Endothelial cell of umbilical vein (primary cell): ENCODE results near the gene DAZAP1. TPM values are rescaled to one million over a fixed set of nuclear protein-coding genes. Genes with fewer than 3 reads are reported as not detected.

ENCODE experiments used
- BruUV-seq: library from RNA; stranded (reverse); fragments of 400-500 nt; replicated peaks from 2 replicates; lab custom pipeline; 2021; lab: Mats Ljungman, UMichigan
- CTCF ChIA-PET: fragments of 300-600, 350-600 bp; sonication (Branson Sonifier 250); formaldehyde crosslinking; loops from one replicate; lab custom pipeline; 2021; ENCODE audit warnings: antibody characterized with exemption, inconsistent platforms; lab: Charles Lee
- POLR2A ChIA-PET: fragments of 300-600, 350-600 bp; sonication (Branson Sonifier 250); formaldehyde crosslinking; loops from one replicate; lab custom pipeline; 2021; ENCODE audit warnings: antibody characterized with exemption, inconsistent platforms; lab: Charles Lee
- DNase-seq: peaks from one replicate; pipeline ENCODE4 v3.0.0-alpha.2; 2011; ENCODE audit warnings: low read depth, low spot score
- FAIRE-seq: peaks from 2 replicates; lab custom pipeline; 2011; peaks lifted over from hg19 to GRCh38; lab: Jason Lieb, UNC
- H2AFZ ChIP-seq: 2 replicates; pipeline ENCODE4 v1.6.0; 2012; ENCODE audit warnings: low read depth, low read length, control low read depth, inconsistent platforms
- H3K27ac ChIP-seq: 2 replicates; pipeline ENCODE4 v1.5.1; 2011; ENCODE audit warnings: low read depth, mild to moderate bottlenecking, control low read depth, low read length, moderate library complexity; ENCODE audit not compliant: insufficient read depth
- H3K27me3 ChIP-seq, 2 experiments: 2 replicates each; pipeline versions ENCODE4 v1.6.0 to v1.6.1; 2011; ENCODE audit warnings: low read length in 2 of 2, mixed read lengths in 1 of 2; ENCODE audit not compliant: control insufficient read depth in 2 of 2, insufficient read depth in 2 of 2
- H3K36me3 ChIP-seq, 2 experiments: 2 replicates in 1 of 2; 3 replicates in 1 of 2; pipeline ENCODE4 v1.5.1; 2011; ENCODE audit warnings: low read length in 2 of 2, mild to moderate bottlenecking in 1 of 2, moderate library complexity in 1 of 2; ENCODE audit not compliant: control insufficient read depth in 2 of 2, insufficient read depth in 2 of 2; ENCODE audit errors: extremely low read depth in 1 of 2
- H3K4me1 ChIP-seq: 3 replicates; pipeline ENCODE4 v1.5.1; 2011; ENCODE audit warnings: mild to moderate bottlenecking, low read length; ENCODE audit not compliant: control insufficient read depth, insufficient read depth; ENCODE audit errors: extremely low read depth
- H3K4me2 ChIP-seq: 2 replicates; pipeline ENCODE4 v1.6.1; 2011; ENCODE audit warnings: low read length, control low read depth, mixed read lengths; ENCODE audit not compliant: insufficient read depth
- H3K4me3 ChIP-seq, 3 experiments: fragments of 200-600 bp in 1 of 3; sonication (generic), shearing (Covaris generic) in 1 of 3; replicated peaks in 1 of 3; 2 replicates each; pipeline ENCODE4 v1.5.1; 2011 to 2016; ENCODE audit warnings: control low read depth in 3 of 3, low read length in 3 of 3, mild to moderate bottlenecking in 2 of 3, inconsistent platforms in 1 of 3, low read depth in 1 of 3, moderate library complexity in 1 of 3; ENCODE audit not compliant: insufficient read depth in 1 of 3
- H3K79me2 ChIP-seq: 2 replicates; pipeline ENCODE4 v1.6.0; 2012; ENCODE audit warnings: low read length, inconsistent platforms; ENCODE audit not compliant: control insufficient read depth, insufficient read depth
- H3K9ac ChIP-seq: replicated peaks from 2 replicates; pipeline ENCODE3; 2011; ENCODE audit warnings: low read length, control low read depth; ENCODE audit not compliant: insufficient read depth; ENCODE audit errors: extremely low read depth
- H3K9me1 ChIP-seq: replicated peaks from 3 replicates; pipeline ENCODE4 v1.6.0; 2011; ENCODE audit warnings: mild to moderate bottlenecking, low read length; ENCODE audit not compliant: control insufficient read depth, insufficient read depth; ENCODE audit errors: extremely low read depth
- H3K9me3 ChIP-seq: replicated peaks from 2 replicates; pipeline ENCODE4 v1.5.1; 2012; ENCODE audit warnings: low read length, inconsistent platforms; ENCODE audit not compliant: control insufficient read depth, insufficient read depth
- H4K20me1 ChIP-seq: replicated peaks from 2 replicates; pipeline ENCODE3; 2011; ENCODE audit warnings: mild to moderate bottlenecking, low read length; ENCODE audit not compliant: control insufficient read depth, insufficient read depth; ENCODE audit errors: extremely low read depth
- CTCF ChIP-seq, 2 donors: IDR thresholded peaks; 1 replicate in 1 of 2; 2 replicates in 1 of 2; pipeline ENCODE4 v1.5.1; 2011; ENCODE audit warnings: low read length in 2 of 2, mild to moderate bottlenecking in 2 of 2, moderate library complexity in 2 of 2, control low read depth in 1 of 2, inconsistent platforms in 1 of 2, low read depth in 1 of 2; ENCODE audit not compliant: insufficient read depth in 1 of 2; ENCODE audit errors: extremely low read depth in 1 of 2
- EZH2 ChIP-seq: IDR thresholded peaks from 2 replicates; pipeline ENCODE4 v1.6.1; 2012; ENCODE audit warnings: borderline replicate concordance, low read depth, mild to moderate bottlenecking, moderate library complexity, low read length, inconsistent platforms; ENCODE audit not compliant: severe bottlenecking
- FOS ChIP-seq: IDR thresholded peaks from 2 replicates; pipeline ENCODE4 v1.6.1; 2011; ENCODE audit warnings: mild to moderate bottlenecking, low read length, moderate library complexity, borderline replicate concordance; ENCODE audit not compliant: insufficient read depth
- GATA2 ChIP-seq: IDR thresholded peaks from 2 replicates; pipeline ENCODE4 v1.7.0; 2011; ENCODE audit warnings: low read depth, mild to moderate bottlenecking, moderate library complexity, mixed read lengths, low read length; ENCODE audit not compliant: insufficient read length, insufficient read depth
- JUN ChIP-seq: IDR thresholded peaks from 2 replicates; pipeline ENCODE4 v1.6.1; 2011; ENCODE audit warnings: borderline replicate concordance, low read depth; ENCODE audit not compliant: insufficient read length, insufficient read depth
- MYC ChIP-seq: IDR thresholded peaks from one replicate; pipeline ENCODE4 v1.6.1; 2011; ENCODE audit warnings: mild to moderate bottlenecking, low read depth, low read length
- POLR2A ChIP-seq: IDR thresholded peaks from 2 replicates; pipeline ENCODE4 v1.6.1; 2012; ENCODE audit warnings: low read depth, mild to moderate bottlenecking, control low read depth, low read length
- POLR2AphosphoS5 ChIP-seq: IDR thresholded peaks from 2 replicates; pipeline ENCODE4 v1.6.1; 2012; ENCODE audit warnings: low read depth, mild to moderate bottlenecking, control low read depth, low read length, moderate library complexity; ENCODE audit not compliant: insufficient read depth
- dilution Hi-C: fragments of 300-500 bp; cut with MboI; formaldehyde crosslinking; loops from one replicate; pipeline ENCODE4 v1.15.0; 2019; ENCODE audit warnings: low sequenced_read_pairs; ENCODE audit not compliant: extremely low pct_ligation_motif_present
- intact Hi-C: fragments of 100-400 bp; cut with micrococcal nuclease; formaldehyde crosslinking; loops from one replicate; pipeline ENCODE4 v1.10.0; 2022
- polyA plus RNA-seq, 4 experiments: library from polyadenylated mRNA; depleted of rRNA in 3 of 4; stranded (reverse) in 3 of 4; unstranded in 1 of 4; fragments of >200 nt; gene quantifications; 2 replicates each; pipeline versions ENCODE4 v1.2.1 to v1.2.3, GENCODE V29; 2011 to 2012; ENCODE audit warnings: missing spikeins in 1 of 4
- total RNA-seq: library from RNA; stranded (reverse); gene quantifications from 2 replicates; pipeline ENCODE4 v1.2.3, GENCODE V29; 2021

The DAZAP1 gene
- total and polyA plus RNA-seq, 2 donors (not counting 3 experiments of a cell fraction or from before 2014, with no cell fraction given) = 50.1 to 187 TPM

GRCh38 chr19:1483979-1484428 lies 76.6 kb downstream of the DAZAP1 start:
- no TSS peak for BruUV-seq
- POLR2A ChIA-PET = no interaction called here
- dilution Hi-C loops = no loop called here

More at GRCh38 chr19:1483979-1484428, 76.6 kb downstream of the DAZAP1 start:
- Histone ChIP-seq H3K27ac (no peak overlapping the region), H3K9ac (no peak overlapping the region), H3K9me1 (no peaks in the 10 kb centered on the region), H2AFZ (no peak overlapping the region), H3K4me3 (no peak overlapping the region), H3K36me3 (no peaks in the 10 kb centered on the region), H3K9me3 (no peaks in the 10 kb centered on the region), H3K4me1 (no peaks in the 10 kb centered on the region), H3K79me2 (no peaks in the 10 kb centered on the region), H3K4me2 (no peak overlapping the region), H3K27me3 (no peaks in the 10 kb centered on the region), H4K20me1 (no peaks in the 10 kb centered on the region)
- CTCF ChIA-PET = no interaction called here
- intact Hi-C loops = no loop called here
- FAIRE-seq (no peak), DNase-seq (no peak)
- TF ChIP-seq POLR2A (no peak), GATA2 (no peak), CTCF (IDR thresholded peaks at IDR 0.05; ENCODE audit: extremely low read depth in 1 of 2, insufficient read depth in 1 of 2, low read depth in 1 of 2, low read length in 2 of 2) (no peak), JUN (no peak), FOS (no peak), MYC (no peak), POLR2AphosphoS5 (no peak), EZH2 (no peak)

Other genes with a start within 250 kb of the DAZAP1 start
- 63.8 and 65.7 TPM in 2 replicates for gene SBNO2, start 233.3 kb upstream of the DAZAP1 start, total RNA-seq
- gene SBNO2, start 233.3 kb upstream of the DAZAP1 start, polyA plus RNA-seq = 31.4 and 35.8 TPM in 2 replicates
- gene STK11, start 201.8 kb upstream of the DAZAP1 start, total RNA-seq = 67.1 and 75.4 TPM in 2 replicates
- gene STK11, start 201.8 kb upstream of the DAZAP1 start, polyA plus RNA-seq = 39.4 and 48.3 TPM in 2 replicates
- gene CBARP, start 169.6 kb upstream of the DAZAP1 start, total RNA-seq = 9.2 and 9.6 TPM in 2 replicates
- gene CBARP, start 169.6 kb upstream of the DAZAP1 start, polyA plus RNA-seq = 3.5 and 4.4 TPM in 2 replicates
- gene ATP5F1D, start 165.8 kb upstream of the DAZAP1 start, total RNA-seq = 190 and 192 TPM in 2 replicates
- 167 and 236 TPM in 2 replicates for gene ATP5F1D, start 165.8 kb upstream of the DAZAP1 start, polyA plus RNA-seq
- 85.9 and 107 TPM in 2 replicates for gene MIDN, start 159.0 kb upstream of the DAZAP1 start, total RNA-seq
- gene MIDN, start 159.0 kb upstream of the DAZAP1 start, polyA plus RNA-seq = 20.0 and 23.6 TPM in 2 replicates
- 225 and 229 TPM in 2 replicates for gene CIRBP, start 138.3 kb upstream of the DAZAP1 start, total RNA-seq
- 267 and 439 TPM in 2 replicates for gene CIRBP, start 138.3 kb upstream of the DAZAP1 start, polyA plus RNA-seq
- gene FAM174C, start 132.1 kb upstream of the DAZAP1 start, total RNA-seq = 46.7 and 47.5 TPM in 2 replicates
- 83.9 and 127 TPM in 2 replicates for gene FAM174C, start 132.1 kb upstream of the DAZAP1 start, polyA plus RNA-seq
- 1.1 and 2.5 TPM in 2 replicates for gene EFNA2, start 121.7 kb upstream of the DAZAP1 start, total RNA-seq
- 0.52 and 0.99 TPM in 2 replicates for gene EFNA2, start 121.7 kb upstream of the DAZAP1 start, polyA plus RNA-seq
- 95.8 and 101 TPM in 2 replicates for gene NDUFS7, start 23.7 kb upstream of the DAZAP1 start, total RNA-seq
- 224 and 352 TPM in 2 replicates for gene NDUFS7, start 23.7 kb upstream of the DAZAP1 start, polyA plus RNA-seq
- 20.0 and 22.1 TPM in 2 replicates for gene GAMT, start 6.0 kb upstream of the DAZAP1 start, total RNA-seq
- 36.9 and 46.8 TPM in 2 replicates for gene GAMT, start 6.0 kb upstream of the DAZAP1 start, polyA plus RNA-seq
- gene RPS15, start 30.8 kb downstream of the DAZAP1 start, total RNA-seq = 1,260 and 1,287 TPM in 2 replicates
- gene RPS15, start 30.8 kb downstream of the DAZAP1 start, polyA plus RNA-seq = 2,646 and 3,270 TPM in 2 replicates
- gene APC2, start 42.5 kb downstream of the DAZAP1 start, total RNA-seq = 0.04 and 0.23 TPM in 2 replicates
- gene APC2, start 42.5 kb downstream of the DAZAP1 start, polyA plus RNA-seq = 0.01 and 0.05 TPM in 2 replicates
- 28.0 and 29.0 TPM in 2 replicates for gene C19orf25, start 71.6 kb downstream of the DAZAP1 start, total RNA-seq
- gene C19orf25, start 71.6 kb downstream of the DAZAP1 start, polyA plus RNA-seq = 34.6 and 40.3 TPM in 2 replicates
- gene PCSK4, start 82.8 kb downstream of the DAZAP1 start, total RNA-seq = 0.92 and 1.2 TPM in 2 replicates
- 1.7 TPM in 2 replicates for gene PCSK4, start 82.8 kb downstream of the DAZAP1 start, polyA plus RNA-seq
- 1.5 and 1.8 TPM in 2 replicates for gene REEP6, start 83.6 kb downstream of the DAZAP1 start, total RNA-seq
- gene REEP6, start 83.6 kb downstream of the DAZAP1 start, polyA plus RNA-seq = 1.3 and 1.5 TPM in 2 replicates
- not detected in 2 replicates for gene ADAMTSL5, start 105.4 kb downstream of the DAZAP1 start, total RNA-seq
- 0.07 TPM in 1 of 2 replicates, not detected in the other for gene ADAMTSL5, start 105.4 kb downstream of the DAZAP1 start, polyA plus RNA-seq
- not detected in 2 replicates for gene PLK5, start 116.5 kb downstream of the DAZAP1 start, total RNA-seq
- gene PLK5, start 116.5 kb downstream of the DAZAP1 start, polyA plus RNA-seq = not detected in 2 replicates
- gene MEX3D, start 160.7 kb downstream of the DAZAP1 start, total RNA-seq = 96.7 and 98.5 TPM in 2 replicates
- 30.0 and 45.7 TPM in 2 replicates for gene MEX3D, start 160.7 kb downstream of the DAZAP1 start, polyA plus RNA-seq
- gene MBD3, start 185.3 kb downstream of the DAZAP1 start, total RNA-seq = 120 and 121 TPM in 2 replicates
- gene MBD3, start 185.3 kb downstream of the DAZAP1 start, polyA plus RNA-seq = 96.8 and 115 TPM in 2 replicates
- gene UQCR11, start 197.9 kb downstream of the DAZAP1 start, total RNA-seq = 210 and 223 TPM in 2 replicates
- gene UQCR11, start 197.9 kb downstream of the DAZAP1 start, polyA plus RNA-seq = 165 and 262 TPM in 2 replicates
- gene TCF3, start 245.0 kb downstream of the DAZAP1 start, total RNA-seq = 193 and 197 TPM in 2 replicates
- 147 and 202 TPM in 2 replicates for gene TCF3, start 245.0 kb downstream of the DAZAP1 start, polyA plus RNA-seq